A172 (cell line): ENCODE data around the gene ARL17A. TPM values are rescaled to one million over a fixed set of nuclear protein-coding genes. Genes with fewer than 3 reads are reported as not detected.
"Not testable (repeated sequence)": the region's sequence is repeated elsewhere in the genome, so short reads cannot be mapped to it uniquely, and the experiment has no call there.

Experiments used
- DNase-seq: peaks from one replicate; pipeline ENCODE4 v3.0.0-alpha.2; 2015; ENCODE audit warnings: low spot score
- total RNA-seq: library from RNA; depleted of rRNA; stranded (reverse); fragments of >200 nt; shearing (Covaris generic); gene quantifications from 2 replicates; pipeline ENCODE4 v1.2.3, GENCODE V29; 2014; rRNA removed

Gene ARL17A
- total RNA-seq = 4.7 and 5.8 TPM in 2 replicates

DNA sequence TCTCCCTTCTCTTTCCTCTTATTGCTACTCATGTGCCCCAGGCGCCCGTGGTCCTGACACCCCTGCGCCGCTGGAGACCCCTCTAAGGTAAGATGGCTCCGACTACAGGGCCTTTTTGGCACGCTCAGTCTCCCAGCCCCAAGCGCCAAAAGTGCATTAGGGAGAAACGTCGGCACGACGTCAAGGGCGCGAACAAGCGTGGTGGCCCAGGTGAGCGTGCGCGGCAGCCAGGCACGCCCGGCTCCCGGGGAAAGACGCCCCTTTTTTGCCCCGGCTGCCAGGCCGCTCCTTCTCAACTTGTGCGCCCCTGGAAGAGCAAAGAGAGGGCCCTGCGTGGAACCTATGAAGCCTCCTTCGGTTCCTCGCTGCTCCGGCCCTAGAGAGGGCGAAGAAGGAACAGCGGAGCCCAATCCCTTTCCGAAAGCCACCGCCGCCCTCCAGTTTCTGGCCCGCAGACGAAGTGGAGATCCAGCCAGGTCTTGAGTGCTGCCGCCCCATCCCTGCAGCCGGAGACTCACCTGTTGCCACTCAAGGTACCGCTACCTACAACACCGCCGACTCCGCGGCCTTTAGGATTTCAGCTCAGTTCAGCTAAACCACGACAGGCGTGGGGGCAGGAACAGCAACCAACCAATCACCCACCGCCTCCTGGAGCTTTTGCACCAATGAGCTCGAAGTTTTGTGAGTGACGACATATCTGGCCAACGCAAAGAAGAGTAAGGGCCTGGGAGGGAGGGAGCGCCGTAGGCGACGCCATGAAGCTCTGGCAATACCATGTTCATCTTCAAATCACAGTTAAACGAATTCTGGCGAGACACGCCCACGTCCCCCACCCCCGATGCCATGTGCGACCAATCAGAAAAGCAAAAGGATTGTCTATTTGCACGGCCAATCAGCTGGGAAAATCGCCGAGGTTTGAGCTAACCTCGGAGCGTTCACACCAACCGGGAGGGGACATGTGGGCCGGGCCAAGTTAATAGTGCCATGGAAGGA, at the start of gene ARL17A:
Gene ARL17A, minus strand, starts transcription at position 609 of the 993 bp plus-strand sequence. CDS start 3,369 bp downstream, outside the sequence.
- DNase-seq = not testable (repeated sequence)

DNA sequence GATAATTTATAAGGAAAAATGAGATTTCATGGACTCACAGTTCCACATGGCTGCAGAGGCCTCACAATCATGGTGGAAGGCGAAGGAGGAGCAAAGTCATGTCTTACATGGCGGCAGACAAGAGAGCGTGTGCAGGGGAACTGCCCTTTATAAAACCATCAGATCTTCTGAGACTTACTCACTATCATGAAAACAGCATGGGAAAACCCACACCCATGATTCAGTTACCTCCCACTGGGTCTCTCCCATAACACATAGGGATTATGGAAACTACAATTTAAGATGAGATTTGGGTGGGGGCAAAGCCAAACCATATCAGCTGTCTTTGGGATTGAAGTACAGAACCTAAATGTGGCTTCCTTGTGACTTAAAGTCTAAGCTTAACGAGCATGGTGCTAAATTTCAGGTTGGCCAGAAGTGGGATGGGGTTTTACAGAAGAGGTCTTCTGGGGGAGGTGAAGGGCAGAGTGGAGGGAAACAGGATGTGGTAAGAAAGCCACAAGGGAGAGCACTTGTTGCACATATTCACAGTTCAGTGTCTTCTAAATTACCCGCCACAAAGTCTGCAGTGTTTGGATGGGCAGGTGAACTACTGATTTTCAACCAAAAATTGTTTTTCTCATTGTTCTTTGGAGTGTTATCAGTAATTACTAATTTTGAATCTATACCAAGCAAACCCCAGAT, 49.4 kb upstream of the ARL17A start:
- DNase-seq = not testable (repeated sequence)

DNA sequence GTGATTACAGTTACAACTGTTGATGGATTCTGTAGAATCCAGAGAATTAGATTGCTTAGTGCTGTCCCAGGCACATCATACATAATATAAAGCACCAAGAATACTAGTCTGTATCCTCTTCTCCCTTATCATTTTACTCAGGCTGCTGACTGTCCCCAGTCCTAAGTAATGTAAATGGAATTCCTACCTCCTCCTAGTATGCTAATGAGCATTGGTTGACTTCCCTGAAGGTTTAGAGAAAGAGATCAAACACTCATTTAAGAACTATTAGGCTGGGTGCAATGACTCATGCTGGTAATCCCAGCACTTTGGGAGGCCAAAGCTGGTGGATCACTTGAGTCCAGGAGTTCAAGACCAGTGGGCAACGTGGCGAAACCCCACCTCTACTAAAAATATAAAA, 48.0 kb upstream of the ARL17A start:
- not testable (repeated sequence) for DNase-seq

DNA sequence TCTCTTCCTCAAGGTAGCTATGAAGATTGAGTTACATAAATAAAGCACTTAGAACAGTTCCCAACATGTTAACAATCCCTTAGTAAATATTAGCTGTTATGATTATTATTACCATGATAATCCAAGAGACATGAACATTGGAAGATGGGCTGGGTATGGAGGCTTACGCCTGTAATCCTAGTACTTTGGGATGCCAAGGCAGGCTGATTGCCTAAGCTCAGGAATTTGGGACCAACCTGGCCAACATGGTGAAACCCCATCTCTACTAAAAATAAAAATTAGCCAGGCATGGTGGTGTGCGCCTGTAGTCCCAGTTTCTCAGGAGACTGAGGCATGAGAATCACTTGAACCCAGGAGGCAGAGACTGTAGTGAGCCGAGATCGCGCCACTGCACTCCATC, 45.2 kb upstream of the ARL17A start:
- DNase-seq = not testable (repeated sequence)

DNA sequence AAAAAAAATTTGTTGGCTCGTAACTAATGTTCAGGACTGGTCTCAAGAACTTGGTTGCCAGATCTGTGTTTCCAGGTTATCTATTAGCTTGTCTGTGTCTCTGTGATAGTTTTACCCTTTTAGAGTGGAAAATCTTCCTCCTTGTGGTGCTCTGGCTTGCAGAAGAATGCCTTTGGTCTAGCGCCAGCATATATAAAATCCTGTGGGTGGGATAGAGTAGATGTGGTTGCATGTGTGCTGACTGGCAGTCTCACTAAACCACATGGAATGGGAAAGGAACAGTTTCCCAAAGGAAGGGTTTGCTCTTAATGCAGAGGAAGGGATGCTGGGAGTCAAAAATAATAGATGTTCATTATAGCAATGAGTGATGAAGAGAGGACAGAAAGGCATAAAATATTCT, 44.3 kb upstream of the ARL17A start:
- DNase-seq = not testable (repeated sequence)

DNA sequence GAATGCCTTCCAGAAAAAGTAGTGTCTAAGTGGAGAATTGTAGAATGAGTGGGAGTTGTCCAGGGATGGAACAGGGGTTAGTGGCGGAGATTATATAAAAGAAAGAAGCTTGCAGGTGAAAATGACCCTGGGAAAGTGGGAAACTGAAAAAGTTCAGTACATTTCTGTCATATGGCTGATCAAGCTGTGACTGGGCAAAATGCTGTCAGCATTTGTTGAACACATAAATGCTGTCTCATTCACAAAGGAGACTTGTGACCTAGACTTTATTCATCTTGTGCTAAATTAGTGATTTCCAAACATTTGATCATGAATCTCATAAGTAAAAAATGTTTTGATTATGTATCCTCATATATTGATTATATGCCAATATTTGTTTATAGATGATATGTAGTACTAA, 39.5 kb upstream of the ARL17A start:
- not testable (repeated sequence) for DNase-seq

DNA sequence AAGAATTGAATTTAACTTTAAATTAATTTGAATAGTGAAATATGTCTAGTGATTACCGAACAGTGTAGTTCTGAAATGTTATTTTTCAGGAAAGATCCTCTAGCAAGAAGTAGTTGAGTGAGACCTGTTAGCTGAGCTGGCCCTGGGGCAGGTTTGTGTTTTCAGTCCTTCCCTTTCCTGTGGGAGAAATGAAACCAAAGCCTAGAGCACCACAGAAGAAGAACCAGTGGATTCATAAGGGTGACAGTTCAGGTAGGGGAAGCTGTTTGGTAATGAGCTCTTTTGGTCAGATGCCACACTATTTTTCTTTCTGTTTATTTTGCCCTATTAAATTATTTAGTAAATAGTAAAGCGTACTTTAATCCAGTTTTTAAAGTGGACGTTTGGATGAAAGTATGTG, 37.6 kb upstream of the ARL17A start:
- not testable (repeated sequence) for DNase-seq

DNA sequence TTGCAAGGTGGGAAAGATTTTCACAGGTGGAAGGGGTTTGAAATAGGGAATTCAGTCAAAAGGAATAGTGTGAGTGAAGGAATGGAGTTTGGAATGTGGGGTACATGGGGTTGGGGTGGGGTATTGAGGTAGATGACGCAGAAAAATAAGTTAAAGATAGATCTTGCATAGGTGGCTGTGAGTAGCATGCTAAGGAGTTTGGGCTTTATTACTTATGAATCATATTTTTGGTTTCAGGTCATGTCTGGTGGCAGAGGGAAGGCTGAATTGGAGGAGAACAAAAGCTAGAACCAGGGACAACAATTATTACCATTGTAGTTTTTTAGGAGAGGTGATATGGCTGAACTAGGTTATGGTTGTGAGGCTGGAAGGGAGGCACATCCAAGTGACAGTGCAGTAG, 34.4 kb upstream of the ARL17A start:
- not testable (repeated sequence) for DNase-seq

DNA sequence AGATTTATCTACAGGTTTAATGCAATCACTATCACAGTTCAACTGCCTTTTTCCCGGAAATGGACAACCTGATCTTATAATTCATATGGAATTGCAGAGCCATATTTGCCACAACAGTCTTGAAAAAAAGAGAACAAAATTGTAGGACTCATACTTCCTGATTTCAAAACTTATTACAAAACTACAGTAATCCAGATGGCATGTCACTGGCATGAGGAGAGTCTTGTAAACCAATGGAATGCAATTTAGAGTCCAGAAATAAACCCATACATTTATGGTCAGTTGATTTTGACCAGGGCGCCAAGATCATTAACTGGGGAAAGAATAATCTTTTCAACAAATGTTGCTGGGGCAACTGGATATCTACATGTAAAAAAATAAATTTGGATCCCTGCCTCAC, 31.8 kb upstream of the ARL17A start:
- not testable (repeated sequence) for DNase-seq

DNA sequence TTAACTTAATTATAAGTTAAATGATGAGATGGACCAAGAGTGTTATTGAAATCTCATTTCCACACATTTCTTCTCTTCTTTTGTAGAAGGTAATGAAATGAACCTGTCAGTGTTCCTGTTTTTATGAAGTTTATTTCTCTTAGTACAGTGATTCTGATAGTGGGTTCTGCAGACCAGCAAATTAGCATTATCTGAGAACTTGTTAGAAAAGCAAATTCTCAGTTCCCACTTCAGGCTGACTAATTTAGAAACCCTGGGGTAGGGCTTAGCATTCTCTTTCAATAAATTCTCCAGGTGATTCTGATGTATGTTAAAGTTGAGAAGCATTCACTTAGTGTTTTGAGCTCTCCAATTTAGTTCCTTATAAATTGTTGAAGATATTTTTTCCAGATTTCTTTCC, 23.6 kb upstream of the ARL17A start:
- DNase-seq = not testable (repeated sequence)

DNA sequence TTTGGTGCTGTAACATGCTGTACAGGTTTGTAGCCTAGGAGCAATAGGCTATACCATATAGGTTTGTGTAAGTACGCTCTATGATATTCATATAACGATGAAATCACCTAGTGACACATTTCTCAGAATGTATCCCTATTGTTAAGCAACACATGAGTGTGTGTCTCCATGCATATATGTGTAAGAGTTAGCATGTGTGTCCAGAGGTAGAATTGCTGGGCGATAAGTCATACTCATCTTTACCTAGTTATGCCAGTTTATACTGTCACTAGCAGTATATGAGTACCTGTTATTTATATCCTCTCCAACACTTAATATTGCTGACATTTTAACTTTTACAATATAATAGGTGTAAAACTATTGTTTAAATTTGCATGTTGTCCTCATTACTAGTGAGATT, 21.3 kb upstream of the ARL17A start:
- not testable (repeated sequence) for DNase-seq

DNA sequence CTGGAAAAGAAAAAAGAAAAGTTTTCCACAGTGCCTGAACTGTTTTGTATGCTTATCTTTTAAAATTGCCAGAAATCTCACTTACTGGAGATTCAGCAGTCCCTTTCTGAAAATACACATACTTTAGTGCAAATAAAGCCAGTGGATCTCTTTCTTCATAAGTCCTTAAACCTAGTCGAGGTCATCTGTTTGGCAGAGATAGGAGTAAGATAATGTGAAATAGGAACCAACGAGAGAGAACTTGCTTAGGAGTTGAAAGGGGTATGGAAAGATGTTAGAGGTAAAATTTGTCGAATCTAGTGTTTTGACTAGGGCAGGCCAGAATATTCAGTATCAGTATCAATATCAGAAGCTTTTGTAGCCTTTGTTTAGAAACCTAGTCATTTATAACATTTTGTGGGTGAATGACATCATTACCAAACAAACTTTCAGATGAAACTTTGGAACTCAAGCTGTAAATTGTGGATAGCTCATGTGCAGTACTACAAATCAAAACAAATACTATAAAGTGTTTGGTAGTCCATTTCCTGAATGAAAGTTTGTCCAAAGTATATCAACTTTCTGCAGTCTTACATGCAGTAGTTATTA, 18.9 kb upstream of the ARL17A start:
- DNase-seq = not testable (repeated sequence)

DNA sequence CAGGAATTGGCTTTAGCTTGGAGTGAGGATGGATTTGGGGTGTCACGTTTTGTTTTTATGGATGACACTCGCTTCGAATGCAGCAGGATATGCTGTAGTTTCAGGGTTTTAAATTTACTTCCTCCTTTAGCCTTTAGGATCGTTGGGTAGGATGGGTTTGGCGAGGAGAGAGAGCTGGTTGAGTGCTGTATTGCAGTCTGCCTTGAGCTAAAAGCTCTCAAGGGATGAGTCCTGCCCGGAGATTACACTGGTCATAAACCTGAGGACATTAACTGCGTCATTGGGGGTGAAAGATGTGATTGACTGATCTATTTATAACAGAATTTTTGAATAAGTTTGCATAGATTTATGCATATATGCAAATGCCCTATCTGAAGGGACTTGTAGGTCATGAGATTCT, 11.8 kb upstream of the ARL17A start:
- DNase-seq = not testable (repeated sequence)

DNA sequence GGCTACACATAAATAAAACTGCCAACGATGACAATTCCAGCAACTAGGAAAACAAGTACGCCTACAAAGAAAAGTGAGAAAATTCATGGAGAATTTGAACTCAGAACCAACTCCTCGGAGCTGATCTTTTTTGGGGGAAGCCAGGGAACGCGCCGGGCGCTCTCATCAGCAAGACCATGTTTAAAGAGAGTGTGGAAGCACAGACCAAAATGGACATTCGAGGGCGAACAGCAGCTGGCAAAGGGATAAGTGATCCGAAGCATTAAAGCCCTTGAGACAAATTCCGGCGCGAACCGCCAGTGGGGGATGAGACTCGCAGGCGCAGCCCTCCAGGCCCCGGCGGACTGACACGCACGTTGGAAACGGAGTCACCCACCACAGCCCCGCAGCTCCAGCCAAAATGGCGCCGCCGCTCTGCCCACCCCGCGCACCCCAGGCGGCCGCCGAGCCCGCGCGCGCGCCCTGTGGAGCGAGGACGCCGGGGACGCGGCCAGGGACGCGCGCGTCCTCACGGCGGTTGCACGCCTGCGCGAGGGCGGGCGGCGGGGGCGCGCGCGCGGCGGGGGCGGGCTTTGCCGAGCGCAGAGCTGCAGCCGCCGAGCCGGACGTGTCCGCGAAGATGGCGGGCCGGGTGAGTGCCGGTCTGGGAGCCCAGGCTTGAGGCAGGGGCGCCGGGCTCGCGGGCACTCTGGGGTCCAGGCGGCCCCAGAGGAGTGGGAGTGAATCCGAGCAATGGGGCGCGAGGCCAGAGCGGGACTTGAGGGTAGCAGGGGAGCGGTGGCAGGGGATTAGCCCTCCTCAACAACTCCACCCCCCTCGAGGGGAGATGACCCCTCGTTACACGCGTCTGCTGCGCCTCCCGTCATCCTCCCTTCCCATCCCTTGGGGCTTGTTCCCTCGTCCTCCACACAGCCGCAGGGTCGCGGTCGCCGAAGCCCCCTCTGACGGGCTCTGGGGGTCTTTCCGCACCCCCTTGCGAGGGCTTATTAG, 11.0 kb upstream of the ARL17A start, which contains the start of gene NSF:
Gene NSF, plus strand, starts transcription at position 513 of the 990 bp plus-strand sequence. Its CDS starts 107 bp downstream, at position 620.
- not testable (repeated sequence) for DNase-seq

DNA sequence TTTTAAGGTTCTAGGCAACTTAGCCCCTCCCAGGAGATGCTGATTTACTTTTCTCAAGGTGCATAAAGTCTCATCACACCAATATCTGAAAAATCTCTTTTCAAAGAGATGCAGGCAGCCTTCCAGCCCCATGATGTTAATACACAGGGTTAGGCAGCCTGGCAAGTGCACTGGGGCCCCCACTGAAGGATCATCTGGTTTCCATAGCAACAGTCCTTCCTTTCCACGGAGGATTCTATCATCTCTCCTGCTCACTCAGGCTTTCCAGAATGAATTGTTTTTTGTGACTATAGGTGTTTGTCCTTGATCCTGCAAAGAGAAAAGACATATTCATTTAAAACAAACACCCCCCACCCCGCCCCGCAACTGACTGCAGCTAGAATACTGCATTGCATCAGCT, 6.0 kb upstream of the ARL17A start:
- not testable (repeated sequence) for DNase-seq

DNA sequence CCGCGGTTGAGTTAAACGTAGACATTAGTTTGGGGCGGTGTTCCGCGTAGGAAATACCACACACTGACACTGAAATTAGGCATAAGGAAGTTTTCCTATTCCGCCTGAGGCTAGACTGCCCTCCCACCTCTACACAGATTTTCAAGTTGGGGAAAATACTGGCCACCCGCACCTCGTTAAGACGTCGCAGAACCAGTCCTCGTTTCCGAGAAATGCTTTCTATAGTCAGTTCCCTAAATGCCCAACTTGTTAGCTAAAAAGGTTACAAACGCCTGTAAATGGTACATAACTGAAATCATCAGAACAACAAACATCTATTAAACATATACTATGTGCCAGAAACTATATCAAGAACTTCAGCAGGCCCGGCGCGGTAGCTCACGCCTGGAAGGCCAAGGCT, 591 bp upstream of the ARL17A start:
- DNase-seq = not testable (repeated sequence)

DNA sequence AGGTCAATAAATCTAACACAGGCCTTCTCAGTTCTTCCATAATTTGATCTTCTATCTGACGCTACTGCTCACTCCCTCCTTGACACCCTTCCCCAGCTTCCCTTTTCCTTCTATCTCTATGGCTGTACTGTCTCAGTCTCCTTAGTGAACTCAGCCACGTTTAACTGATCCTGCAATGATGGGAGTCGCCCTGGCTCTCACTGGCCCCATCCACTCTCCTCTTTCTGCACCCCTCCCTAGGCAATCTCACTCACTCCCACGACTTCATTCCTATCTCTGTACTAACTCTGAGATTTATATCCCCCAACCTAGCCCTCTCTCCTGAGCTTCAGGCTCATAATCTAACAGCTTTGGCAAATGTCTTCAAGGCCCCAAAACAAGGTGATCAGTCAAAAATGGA, 7.7 kb downstream of the ARL17A start:
- not testable (repeated sequence) for DNase-seq

DNA sequence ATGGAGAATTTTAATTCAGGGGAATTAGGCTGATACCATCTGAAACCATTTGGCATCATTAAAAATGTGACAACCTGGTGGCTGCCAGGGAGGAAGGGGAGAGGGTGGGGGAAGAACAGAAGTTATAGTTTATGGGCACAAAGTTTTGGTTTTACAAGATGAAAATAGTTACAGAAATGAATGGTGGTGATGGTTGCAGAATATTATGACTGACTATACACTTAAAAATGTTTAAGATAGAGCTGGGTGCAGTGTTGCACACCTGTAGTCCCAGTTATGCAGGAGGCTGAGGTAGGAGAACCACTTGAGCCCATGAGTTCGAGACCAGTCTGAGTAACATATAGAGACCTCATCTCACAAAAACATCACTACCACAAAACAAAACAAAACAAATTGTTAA, 12.5 kb downstream of the ARL17A start:
- DNase-seq = not testable (repeated sequence)

DNA sequence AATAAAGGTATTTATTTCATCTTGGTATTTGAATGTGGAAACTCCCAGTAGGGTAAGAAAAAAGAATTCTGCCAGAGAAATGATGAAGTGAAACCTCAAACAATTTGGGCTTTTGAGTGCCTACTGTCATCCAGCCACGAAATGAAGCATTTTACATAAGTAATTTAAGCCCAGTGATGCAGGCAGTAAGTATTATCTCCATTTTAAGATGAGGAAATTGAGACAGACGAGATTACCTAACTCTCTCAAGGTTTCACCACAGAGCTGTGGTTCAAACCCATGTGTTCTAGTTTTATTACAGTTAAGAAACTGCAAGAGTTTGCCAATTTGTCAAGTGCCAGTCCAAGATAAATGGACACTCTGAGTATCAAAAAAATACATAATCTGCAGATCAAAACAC, 13.2 kb downstream of the ARL17A start:
- not testable (repeated sequence) for DNase-seq

DNA sequence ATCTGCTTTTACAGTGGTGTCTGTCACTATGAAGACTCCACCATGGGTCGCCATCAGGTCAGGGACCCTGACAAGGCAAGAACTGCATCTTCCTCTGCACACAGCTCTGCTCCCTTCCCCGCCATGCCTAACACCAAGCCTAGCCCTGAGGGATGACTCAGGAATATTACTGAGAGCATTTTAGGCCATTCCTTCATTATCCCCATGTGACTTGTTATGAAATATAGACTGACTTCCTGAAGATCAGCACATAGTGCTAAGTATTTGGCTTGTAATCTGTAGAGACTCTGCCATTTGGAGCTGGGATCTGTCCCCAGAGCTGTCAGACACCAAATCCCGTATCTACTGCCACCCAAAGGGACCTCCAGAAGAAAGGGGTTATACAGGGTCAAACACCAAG, 19.4 kb downstream of the ARL17A start:
- DNase-seq = not testable (repeated sequence)

DNA sequence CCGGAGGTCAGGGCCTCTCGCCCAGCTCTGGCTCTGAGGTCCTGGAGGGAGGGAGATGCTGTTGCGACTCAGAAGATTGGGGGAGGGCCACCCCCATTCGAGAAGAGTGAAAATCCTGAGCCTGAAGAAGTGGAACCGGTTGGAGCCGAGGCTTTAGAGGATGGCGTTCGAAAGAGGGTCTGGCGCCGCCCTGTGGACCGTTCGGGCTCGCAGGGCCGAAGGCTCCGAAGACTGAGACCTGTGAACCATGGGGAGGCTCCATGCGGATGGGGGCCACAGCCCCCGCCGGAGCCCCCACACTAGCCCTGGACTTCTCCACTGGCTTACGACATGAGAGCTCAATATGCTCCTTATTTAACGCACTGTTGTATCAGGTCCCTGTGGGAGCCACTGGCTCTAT, 20.3 kb downstream of the ARL17A start:
- not testable (repeated sequence) for DNase-seq
